ENCODE data around the gene TSPOAP1.
A peak's percentile ranks its signal among the peaks of the same experiment; 100 is the strongest.
"Not testable (repeated sequence)": the region's sequence is repeated elsewhere in the genome, so short reads cannot be mapped to it uniquely, and the experiment has no call there.

TSPOAP1 gene

GRCh38 chr17:58341136-58341860, 12.7 kb upstream of the TSPOAP1 start:
- DNase-seq (ENCODE audit: extremely low spot score, insufficient read length, low read depth); FAIRE-seq: not testable (repeated sequence)

DNA sequence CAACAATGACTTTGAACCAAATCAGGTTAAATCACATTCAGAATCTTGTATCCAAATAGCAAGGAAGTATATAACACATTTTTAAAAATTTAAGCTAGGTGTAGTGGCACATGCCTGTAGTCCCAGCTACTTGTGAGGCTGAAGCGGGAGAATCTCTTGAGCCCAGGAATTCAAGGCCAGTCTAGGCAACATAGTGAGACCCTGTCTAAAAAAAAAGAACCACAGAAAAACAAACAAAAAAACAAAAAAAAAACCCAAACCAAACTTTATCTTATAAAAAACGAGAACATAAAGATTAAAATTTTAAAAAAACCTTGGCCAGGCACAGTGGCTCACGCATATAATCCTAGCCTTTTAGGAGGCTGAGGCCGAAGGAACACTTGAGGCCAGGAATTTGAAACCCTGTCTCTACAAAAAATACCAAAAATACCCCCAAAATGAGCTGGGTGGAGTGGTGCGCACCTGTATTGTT, 11.8 kb upstream of the TSPOAP1 start:
- FAIRE-seq (no peak), DNase-seq (ENCODE audit: extremely low spot score, insufficient read length, low read depth) (no peak)

GRCh38 chr17:58339755-58340404, 11.3 kb upstream of the TSPOAP1 start:
- DNase-seq (ENCODE audit: extremely low spot score, insufficient read length, low read depth), result no peak

GRCh38 chr17:58338841-58339754, 10.5 kb upstream of the TSPOAP1 start:
- DNase-seq (ENCODE audit: extremely low spot score, insufficient read length, low read depth) (no peak), FAIRE-seq (peak; percentile 84)

More at GRCh38 chr17:58339755-58340404, 11.3 kb upstream of the TSPOAP1 start:
- no peak for FAIRE-seq

GRCh38 chr17:58338454-58338840, 9.9 kb upstream of the TSPOAP1 start:
- peak; percentile 24 for FAIRE-seq
- no peak for DNase-seq (ENCODE audit: extremely low spot score, insufficient read length, low read depth)

GRCh38 chr17:58337600-58338453, 9.2 kb upstream of the TSPOAP1 start:
- no peak for DNase-seq (ENCODE audit: extremely low spot score, insufficient read length, low read depth)
- peak; percentile 85 for FAIRE-seq

DNA sequence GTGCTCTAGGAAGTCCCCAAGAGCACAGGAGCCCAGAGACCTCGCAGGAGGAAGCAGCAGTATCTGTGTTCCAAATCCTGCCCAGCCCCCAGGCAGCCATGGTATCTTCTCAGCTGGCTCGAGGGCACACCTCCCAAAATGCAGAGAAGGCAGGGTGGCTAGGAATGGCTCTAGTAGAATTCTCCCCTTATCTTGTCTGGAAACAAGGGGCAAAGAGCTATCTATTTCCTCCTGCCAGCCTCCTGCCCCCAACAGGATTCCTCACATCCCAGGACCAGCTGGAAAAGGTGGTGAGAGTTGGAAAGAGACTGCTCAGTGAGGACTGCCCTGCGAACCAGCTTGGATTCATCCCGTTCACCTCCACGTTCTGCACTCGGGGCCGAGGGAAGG, 8.6 kb upstream of the TSPOAP1 start:
- no peak for DNase-seq (ENCODE audit: extremely low spot score, insufficient read length, low read depth)

DNA sequence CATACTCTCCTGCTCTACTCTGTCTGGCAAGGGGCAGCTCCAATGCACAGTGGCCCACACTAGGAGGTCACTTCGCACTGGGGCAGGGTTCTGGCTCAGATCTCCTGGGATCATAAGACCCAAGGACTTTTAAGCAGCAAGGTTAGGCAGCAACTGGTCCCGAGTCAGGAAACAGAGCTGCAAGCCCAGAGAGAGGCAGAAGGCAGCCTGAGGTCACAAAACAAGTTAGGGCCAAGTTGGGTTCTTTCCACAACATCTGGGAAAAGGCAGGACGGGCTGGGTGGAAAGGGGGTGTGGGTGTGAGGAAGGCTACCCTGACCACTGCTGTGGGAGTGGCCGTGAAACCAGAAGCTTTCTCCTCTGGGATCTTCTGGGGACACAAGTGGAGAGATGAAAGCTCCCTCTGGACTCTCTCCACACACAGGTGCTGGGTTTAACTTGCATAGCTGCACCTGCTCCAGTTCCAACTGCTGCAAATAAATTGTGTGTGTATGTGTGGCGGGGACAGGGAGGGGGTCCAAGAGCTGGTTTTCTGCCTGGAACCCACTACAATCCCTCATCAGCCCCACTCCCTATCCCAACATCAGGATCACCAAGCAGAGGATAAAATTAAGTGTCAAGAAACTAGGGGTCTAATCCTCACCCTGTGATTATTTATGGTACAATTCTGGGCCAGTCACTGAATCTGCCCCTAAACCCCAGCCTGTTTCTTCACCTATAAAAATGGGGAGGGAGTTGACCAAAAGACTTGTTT, 8.0 kb upstream of the TSPOAP1 start:
- DNase-seq (ENCODE audit: extremely low spot score, insufficient read length, low read depth), result no peak
- FAIRE-seq, result peak; percentile 63

More for the DNA sequence above, 8.6 kb upstream of the TSPOAP1 start:
- peak; percentile 64 for FAIRE-seq

GRCh38 chr17:58335779-58336455, 7.3 kb upstream of the TSPOAP1 start:
- FAIRE-seq (peak; percentile 92), DNase-seq (ENCODE audit: extremely low spot score, insufficient read length, low read depth) (no peak)

GRCh38 chr17:58335061-58335731, 6.6 kb upstream of the TSPOAP1 start:
- DNase-seq (ENCODE audit: extremely low spot score, insufficient read length, low read depth) (no peak), FAIRE-seq (peak; percentile 60)

DNA sequence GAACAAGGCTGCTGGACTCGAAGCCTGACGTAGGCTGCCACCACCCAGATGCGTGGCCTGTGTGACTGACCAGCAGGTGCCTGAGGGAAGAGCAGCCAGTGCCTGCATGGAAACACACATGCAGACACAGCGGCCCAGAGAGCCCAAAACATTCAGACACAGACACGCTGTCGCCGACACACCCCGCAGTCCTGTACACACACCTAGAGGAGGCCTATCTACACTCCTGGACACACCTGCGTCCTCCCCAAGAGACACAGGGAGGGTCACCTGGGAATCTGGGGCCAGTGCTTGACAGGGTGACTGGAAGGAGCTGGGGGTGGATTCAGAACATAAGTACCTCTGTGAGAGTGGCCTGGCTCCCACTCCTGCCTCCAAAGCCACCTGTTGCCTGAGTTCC, 6.1 kb upstream of the TSPOAP1 start:
- FAIRE-seq (peak; percentile 29), DNase-seq (ENCODE audit: extremely low spot score, insufficient read length, low read depth) (no peak)

GRCh38 chr17:58334256-58334655, 5.7 kb upstream of the TSPOAP1 start:
- DNase-seq (ENCODE audit: extremely low spot score, insufficient read length, low read depth), result no peak
- no peak for FAIRE-seq

- DNase-seq (ENCODE audit: extremely low spot score, insufficient read length, low read depth) (no peak), FAIRE-seq (peak; percentile 35)
Observed at GRCh38 chr17:58333736-58334207, 5.2 kb upstream of the TSPOAP1 start.

GRCh38 chr17:58332778-58333735, 4.5 kb upstream of the TSPOAP1 start:
- FAIRE-seq (peak; percentile 63), DNase-seq (ENCODE audit: extremely low spot score, insufficient read length, low read depth) (no peak)

- no peak for DNase-seq (ENCODE audit: extremely low spot score, insufficient read length, low read depth)
- FAIRE-seq, result peak; percentile 92
Observed at GRCh38 chr17:58331815-58332777, 3.5 kb upstream of the TSPOAP1 start.
